GM23338 (cell line): ENCODE measurements around the gene RBBP7. TPM values are rescaled to one million over a fixed set of nuclear protein-coding genes. Genes with fewer than 3 reads are reported as not detected.

ENCODE experiments used
- ATAC-seq: fragments of 200-7000 bp; cut with Tn5 transposase; 3 replicates; pipeline ENCODE4 v1.9.1; 2020
- DNase-seq: peaks from one replicate; pipeline ENCODE4 v3.0.0-alpha.2; 2015; ENCODE audit warnings: low spot score
- H2AFZ ChIP-seq: fragments of 200-600 bp; sonication (generic); 2 replicates; pipeline ENCODE4 v1.8.0; 2016; ENCODE audit warnings: antibody characterized with exemption, mild to moderate bottlenecking, moderate library complexity
- H3F3A ChIP-seq: fragments of 200-600 bp; sonication (generic); replicated peaks from 2 replicates; pipeline ENCODE4 v1.8.0; 2017; ENCODE audit warnings: antibody characterized with exemption, mixed run types, low read depth
- H3K27ac ChIP-seq: fragments of 200-600 bp; sonication (generic); 2 replicates; pipeline ENCODE4 v1.6.1; 2016; ENCODE audit warnings: low read depth
- H3K27me3 ChIP-seq: fragments of 200-600 bp; sonication (generic); 2 replicates; pipeline ENCODE4 v1.8.0; 2016; ENCODE audit warnings: mild to moderate bottlenecking, mixed run types, moderate library complexity; ENCODE audit not compliant: insufficient read depth
- H3K36me3 ChIP-seq: fragments of 200-600 bp; sonication (generic); 2 replicates; pipeline ENCODE4 v1.8.0; 2016; ENCODE audit warnings: mild to moderate bottlenecking; ENCODE audit not compliant: insufficient read depth
- H3K4me1 ChIP-seq: fragments of 200-600 bp; sonication (generic); 2 replicates; pipeline ENCODE4 v1.8.0; 2016; ENCODE audit warnings: mild to moderate bottlenecking, moderate library complexity; ENCODE audit not compliant: insufficient read depth
- H3K4me2 ChIP-seq: fragments of 200-600 bp; sonication (generic); 2 replicates; pipeline ENCODE4 v1.7.1; 2017; ENCODE audit warnings: mixed run types
- H3K4me3 ChIP-seq: fragments of 200-600 bp; sonication (generic); 2 replicates; pipeline ENCODE4 v1.6.1; 2016; ENCODE audit warnings: mixed run types
- H3K79me2 ChIP-seq: fragments of 200-600 bp; sonication (generic); replicated peaks from 2 replicates; pipeline ENCODE4 v1.8.0; 2017; ENCODE audit warnings: mild to moderate bottlenecking; ENCODE audit not compliant: insufficient read depth
- H3K9me2 ChIP-seq: fragments of 200-600 bp; sonication (generic); 2 replicates; pipeline ENCODE4 v1.8.0; 2017; ENCODE audit not compliant: insufficient read depth
- H4K20me1 ChIP-seq: fragments of 200-600 bp; sonication (generic); replicated peaks from 2 replicates; pipeline ENCODE4 v1.8.0; 2017; ENCODE audit warnings: mild to moderate bottlenecking; ENCODE audit not compliant: insufficient read depth
- H3K27ac Mint-ChIP-seq: 2 replicates; pipeline ENCODE4 v1.8.0; 2020; ENCODE audit warnings: inconsistent platforms, mild to moderate bottlenecking, moderate library complexity, mixed read lengths
- H3K27me3 Mint-ChIP-seq: 3 replicates; pipeline ENCODE4 v1.8.0; 2022; ENCODE audit warnings: low read depth, mild to moderate bottlenecking, moderate library complexity, mixed read lengths, inconsistent platforms; ENCODE audit not compliant: insufficient read depth, poor library complexity
- H3K36me3 Mint-ChIP-seq: 3 replicates; pipeline ENCODE4 v1.8.0; 2021; ENCODE audit warnings: low read depth, mild to moderate bottlenecking, inconsistent platforms, moderate library complexity, mixed read lengths
- H3K4me1 Mint-ChIP-seq: 3 replicates; pipeline ENCODE4 v1.8.0; 2020; ENCODE audit warnings: mild to moderate bottlenecking, inconsistent platforms, mixed read lengths
- H3K4me3 Mint-ChIP-seq: 3 replicates; pipeline ENCODE4 v1.8.0; 2021; ENCODE audit warnings: moderate library complexity, mild to moderate bottlenecking, inconsistent platforms, mixed read lengths
- H3K9me3 Mint-ChIP-seq: 3 replicates; pipeline ENCODE4 v1.8.0; 2020; ENCODE audit warnings: moderate library complexity, mild to moderate bottlenecking, inconsistent platforms, mixed read lengths
- CREB1 ChIP-seq: fragments of 250-450 bp; sonication (Bioruptor Pico); IDR thresholded peaks from 2 replicates; pipeline ENCODE4 v1.5.0; 2020; ENCODE audit warnings: low read depth, mild to moderate bottlenecking, moderate library complexity
- EZH2 ChIP-seq: fragments of 200-600 bp; sonication (generic); IDR thresholded peaks from one replicate; pipeline ENCODE4 v1.8.0; 2017; ENCODE audit warnings: antibody characterized with exemption, mild to moderate bottlenecking, low read depth; ENCODE audit not compliant: unreplicated experiment
- EZH2phosphoT487 ChIP-seq: fragments of 200-600 bp; sonication (generic); IDR thresholded peaks from one replicate; pipeline ENCODE4 v1.8.1; 2018; ENCODE audit warnings: antibody characterized with exemption; ENCODE audit not compliant: unreplicated experiment
- JUNB ChIP-seq: IDR thresholded peaks from one replicate; pipeline ENCODE4 v1.6.1; 2016; ENCODE audit warnings: antibody characterized with exemption; ENCODE audit not compliant: unreplicated experiment
- NANOG ChIP-seq: IDR thresholded peaks from 2 replicates; pipeline ENCODE4 v1.6.1; 2016; ENCODE audit warnings: antibody characterized with exemption, borderline replicate concordance
- POLR2AphosphoS5 ChIP-seq: IDR thresholded peaks from 2 replicates; pipeline ENCODE4 v1.6.1; 2016; ENCODE audit warnings: antibody characterized with exemption, low read depth
- STAT1 ChIP-seq: IDR thresholded peaks from one replicate; pipeline ENCODE4 v1.6.1; 2016; ENCODE audit warnings: antibody characterized with exemption; ENCODE audit not compliant: unreplicated experiment
- ZNF114 ChIP-seq: fragments of 250-450 bp; sonication (Bioruptor Pico); IDR thresholded peaks from 2 replicates; pipeline ENCODE4 v1.5.0; 2020; ENCODE audit warnings: mild to moderate bottlenecking, moderate library complexity
- ZNF331 ChIP-seq: fragments of 250-450 bp; sonication (Bioruptor Pico); IDR thresholded peaks from 2 replicates; pipeline ENCODE4 v1.5.0; 2020; ENCODE audit warnings: low read depth, mild to moderate bottlenecking, moderate library complexity
- polyA plus RNA-seq: library from polyadenylated mRNA; unstranded; fragments of >200 nt; fragmentation: Nextera tagmentation; extraction: Ambion mirVana; gene quantifications from 2 replicates; pipeline ENCODE4 v1.2.1, GENCODE V29; 2016
- total RNA-seq: library from RNA; depleted of rRNA; stranded (reverse); fragments of >200 nt; shearing (Covaris generic); gene quantifications from 2 replicates; pipeline ENCODE4 v1.2.3, GENCODE V29; 2014
- TF ChIP-seq, protein P1 (sequence below): IDR thresholded peaks from 2 replicates; pipeline ENCODE4 v1.6.1; 2016; ENCODE audit warnings: antibody characterized with exemption
- TF ChIP-seq, protein P2 (sequence below): IDR thresholded peaks from one replicate; pipeline ENCODE4 v1.6.1; 2018; ENCODE audit warnings: antibody characterized with exemption; ENCODE audit not compliant: unreplicated experiment
- TF ChIP-seq, protein P3 (sequence below): fragments of 250-450 bp; sonication (Bioruptor Pico); IDR thresholded peaks from 2 replicates; pipeline ENCODE4 v1.5.0; 2020; ENCODE audit warnings: mild to moderate bottlenecking, moderate library complexity
- TF ChIP-seq, protein P4 (sequence below), 2 experiments: fragments of 200-600 bp in 1 of 2; sonication (generic) in 1 of 2; conservative IDR thresholded peaks; 2 replicates each; pipeline versions ENCODE4 v1.5.1 to v1.6.1; 2016 to 2017; ENCODE audit warnings: antibody characterized with exemption in 2 of 2, low read depth in 2 of 2, mild to moderate bottlenecking in 2 of 2, moderate library complexity in 1 of 2

The RBBP7 gene
- total and polyA plus RNA-seq, 2 experiments from 2014 or later, result 111 to 167 TPM

DNA sequence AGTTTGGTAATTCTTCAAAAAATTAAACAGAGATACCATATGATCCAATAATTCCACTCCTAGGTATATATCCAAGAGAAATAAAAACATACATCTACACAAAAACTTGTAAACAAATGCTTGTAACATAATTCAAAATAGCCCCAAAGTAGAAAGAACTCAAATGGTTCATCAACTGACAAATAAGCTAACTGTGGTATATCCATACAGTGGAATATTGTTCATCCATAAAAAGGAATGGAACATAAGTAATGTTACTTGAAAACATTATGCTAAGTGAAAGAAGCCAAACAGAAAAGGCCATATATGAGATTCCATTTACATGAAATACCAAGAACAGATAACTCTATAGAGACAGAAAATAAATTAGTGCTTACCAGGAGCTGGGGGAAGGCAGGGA lies 13.4 kb downstream of the RBBP7 start:
- Histone ChIP-seq H3K79me2 (peaks cover 69% of the 10 kb centered on the region), H3K36me3 (peaks cover 8% of the 10 kb centered on the region)
- no peak for ATAC-seq

More for the DNA sequence above, 13.4 kb downstream of the RBBP7 start:
- no peak overlapping the region for H3K4me3 Mint-ChIP-seq
- H3K9me3 Mint-ChIP-seq, result no peaks in the 10 kb centered on the region; the same call in 1 of the 3 replicates
- H4K20me1 ChIP-seq, result peaks cover 4% of the 10 kb centered on the region
- no peaks in the 10 kb centered on the region for H3K27me3 Mint-ChIP-seq
- H3K27ac ChIP-seq, result no peak overlapping the region
- H3K9me2 ChIP-seq, result no peaks in the 10 kb centered on the region
- no peak overlapping the region for H2AFZ ChIP-seq
- TF ChIP-seq, protein P1, sequence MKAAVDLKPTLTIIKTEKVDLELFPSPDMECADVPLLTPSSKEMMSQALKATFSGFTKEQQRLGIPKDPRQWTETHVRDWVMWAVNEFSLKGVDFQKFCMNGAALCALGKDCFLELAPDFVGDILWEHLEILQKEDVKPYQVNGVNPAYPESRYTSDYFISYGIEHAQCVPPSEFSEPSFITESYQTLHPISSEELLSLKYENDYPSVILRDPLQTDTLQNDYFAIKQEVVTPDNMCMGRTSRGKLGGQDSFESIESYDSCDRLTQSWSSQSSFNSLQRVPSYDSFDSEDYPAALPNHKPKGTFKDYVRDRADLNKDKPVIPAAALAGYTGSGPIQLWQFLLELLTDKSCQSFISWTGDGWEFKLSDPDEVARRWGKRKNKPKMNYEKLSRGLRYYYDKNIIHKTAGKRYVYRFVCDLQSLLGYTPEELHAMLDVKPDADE, result no peak
- TF ChIP-seq STAT1 (no peak), POLR2AphosphoS5 (no peak), JUNB (no peak), ZNF114 (CRISPR knock-in tag) (no peak), EZH2 (no peak), NANOG (no peak), CREB1 (CRISPR knock-in tag) (no peak), EZH2phosphoT487 (no peak), ZNF331 (CRISPR knock-in tag) (no peak)
- TF ChIP-seq, protein P2, sequence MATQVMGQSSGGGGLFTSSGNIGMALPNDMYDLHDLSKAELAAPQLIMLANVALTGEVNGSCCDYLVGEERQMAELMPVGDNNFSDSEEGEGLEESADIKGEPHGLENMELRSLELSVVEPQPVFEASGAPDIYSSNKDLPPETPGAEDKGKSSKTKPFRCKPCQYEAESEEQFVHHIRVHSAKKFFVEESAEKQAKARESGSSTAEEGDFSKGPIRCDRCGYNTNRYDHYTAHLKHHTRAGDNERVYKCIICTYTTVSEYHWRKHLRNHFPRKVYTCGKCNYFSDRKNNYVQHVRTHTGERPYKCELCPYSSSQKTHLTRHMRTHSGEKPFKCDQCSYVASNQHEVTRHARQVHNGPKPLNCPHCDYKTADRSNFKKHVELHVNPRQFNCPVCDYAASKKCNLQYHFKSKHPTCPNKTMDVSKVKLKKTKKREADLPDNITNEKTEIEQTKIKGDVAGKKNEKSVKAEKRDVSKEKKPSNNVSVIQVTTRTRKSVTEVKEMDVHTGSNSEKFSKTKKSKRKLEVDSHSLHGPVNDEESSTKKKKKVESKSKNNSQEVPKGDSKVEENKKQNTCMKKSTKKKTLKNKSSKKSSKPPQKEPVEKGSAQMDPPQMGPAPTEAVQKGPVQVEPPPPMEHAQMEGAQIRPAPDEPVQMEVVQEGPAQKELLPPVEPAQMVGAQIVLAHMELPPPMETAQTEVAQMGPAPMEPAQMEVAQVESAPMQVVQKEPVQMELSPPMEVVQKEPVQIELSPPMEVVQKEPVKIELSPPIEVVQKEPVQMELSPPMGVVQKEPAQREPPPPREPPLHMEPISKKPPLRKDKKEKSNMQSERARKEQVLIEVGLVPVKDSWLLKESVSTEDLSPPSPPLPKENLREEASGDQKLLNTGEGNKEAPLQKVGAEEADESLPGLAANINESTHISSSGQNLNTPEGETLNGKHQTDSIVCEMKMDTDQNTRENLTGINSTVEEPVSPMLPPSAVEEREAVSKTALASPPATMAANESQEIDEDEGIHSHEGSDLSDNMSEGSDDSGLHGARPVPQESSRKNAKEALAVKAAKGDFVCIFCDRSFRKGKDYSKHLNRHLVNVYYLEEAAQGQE, result no peak
- TF ChIP-seq, protein P3, sequence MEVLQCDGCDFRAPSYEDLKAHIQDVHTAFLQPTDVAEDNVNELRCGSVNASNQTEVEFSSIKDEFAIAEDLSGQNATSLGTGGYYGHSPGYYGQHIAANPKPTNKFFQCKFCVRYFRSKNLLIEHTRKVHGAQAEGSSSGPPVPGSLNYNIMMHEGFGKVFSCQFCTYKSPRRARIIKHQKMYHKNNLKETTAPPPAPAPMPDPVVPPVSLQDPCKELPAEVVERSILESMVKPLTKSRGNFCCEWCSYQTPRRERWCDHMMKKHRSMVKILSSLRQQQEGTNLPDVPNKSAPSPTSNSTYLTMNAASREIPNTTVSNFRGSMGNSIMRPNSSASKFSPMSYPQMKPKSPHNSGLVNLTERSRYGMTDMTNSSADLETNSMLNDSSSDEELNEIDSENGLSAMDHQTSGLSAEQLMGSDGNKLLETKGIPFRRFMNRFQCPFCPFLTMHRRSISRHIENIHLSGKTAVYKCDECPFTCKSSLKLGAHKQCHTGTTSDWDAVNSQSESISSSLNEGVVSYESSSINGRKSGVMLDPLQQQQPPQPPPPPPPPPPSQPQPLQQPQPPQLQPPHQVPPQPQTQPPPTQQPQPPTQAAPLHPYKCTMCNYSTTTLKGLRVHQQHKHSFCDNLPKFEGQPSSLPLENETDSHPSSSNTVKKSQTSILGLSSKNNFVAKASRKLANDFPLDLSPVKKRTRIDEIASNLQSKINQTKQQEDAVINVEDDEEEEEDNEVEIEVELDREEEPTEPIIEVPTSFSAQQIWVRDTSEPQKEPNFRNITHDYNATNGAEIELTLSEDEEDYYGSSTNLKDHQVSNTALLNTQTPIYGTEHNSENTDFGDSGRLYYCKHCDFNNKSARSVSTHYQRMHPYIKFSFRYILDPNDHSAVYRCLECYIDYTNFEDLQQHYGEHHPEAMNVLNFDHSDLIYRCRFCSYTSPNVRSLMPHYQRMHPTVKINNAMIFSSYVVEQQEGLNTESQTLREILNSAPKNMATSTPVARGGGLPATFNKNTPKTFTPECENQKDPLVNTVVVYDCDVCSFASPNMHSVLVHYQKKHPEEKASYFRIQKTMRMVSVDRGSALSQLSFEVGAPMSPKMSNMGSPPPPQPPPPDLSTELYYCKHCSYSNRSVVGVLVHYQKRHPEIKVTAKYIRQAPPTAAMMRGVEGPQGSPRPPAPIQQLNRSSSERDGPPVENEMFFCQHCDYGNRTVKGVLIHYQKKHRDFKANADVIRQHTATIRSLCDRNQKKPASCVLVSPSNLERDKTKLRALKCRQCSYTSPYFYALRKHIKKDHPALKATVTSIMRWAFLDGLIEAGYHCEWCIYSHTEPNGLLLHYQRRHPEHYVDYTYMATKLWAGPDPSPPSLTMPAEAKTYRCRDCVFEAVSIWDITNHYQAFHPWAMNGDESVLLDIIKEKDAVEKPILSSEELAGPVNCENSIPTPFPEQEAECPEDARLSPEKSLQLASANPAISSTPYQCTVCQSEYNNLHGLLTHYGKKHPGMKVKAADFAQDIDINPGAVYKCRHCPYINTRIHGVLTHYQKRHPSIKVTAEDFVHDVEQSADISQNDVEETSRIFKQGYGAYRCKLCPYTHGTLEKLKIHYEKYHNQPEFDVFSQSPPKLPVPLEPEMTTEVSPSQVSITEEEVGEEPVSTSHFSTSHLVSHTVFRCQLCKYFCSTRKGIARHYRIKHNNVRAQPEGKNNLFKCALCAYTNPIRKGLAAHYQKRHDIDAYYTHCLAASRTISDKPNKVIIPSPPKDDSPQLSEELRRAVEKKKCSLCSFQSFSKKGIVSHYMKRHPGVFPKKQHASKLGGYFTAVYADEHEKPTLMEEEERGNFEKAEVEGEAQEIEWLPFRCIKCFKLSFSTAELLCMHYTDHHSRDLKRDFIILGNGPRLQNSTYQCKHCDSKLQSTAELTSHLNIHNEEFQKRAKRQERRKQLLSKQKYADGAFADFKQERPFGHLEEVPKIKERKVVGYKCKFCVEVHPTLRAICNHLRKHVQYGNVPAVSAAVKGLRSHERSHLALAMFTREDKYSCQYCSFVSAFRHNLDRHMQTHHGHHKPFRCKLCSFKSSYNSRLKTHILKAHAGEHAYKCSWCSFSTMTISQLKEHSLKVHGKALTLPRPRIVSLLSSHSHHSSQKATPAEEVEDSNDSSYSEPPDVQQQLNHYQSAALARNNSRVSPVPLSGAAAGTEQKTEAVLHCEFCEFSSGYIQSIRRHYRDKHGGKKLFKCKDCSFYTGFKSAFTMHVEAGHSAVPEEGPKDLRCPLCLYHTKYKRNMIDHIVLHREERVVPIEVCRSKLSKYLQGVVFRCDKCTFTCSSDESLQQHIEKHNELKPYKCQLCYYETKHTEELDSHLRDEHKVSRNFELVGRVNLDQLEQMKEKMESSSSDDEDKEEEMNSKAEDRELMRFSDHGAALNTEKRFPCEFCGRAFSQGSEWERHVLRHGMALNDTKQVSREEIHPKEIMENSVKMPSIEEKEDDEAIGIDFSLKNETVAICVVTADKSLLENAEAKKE (CRISPR knock-in tag), result no peak
- TF ChIP-seq, protein P4, sequence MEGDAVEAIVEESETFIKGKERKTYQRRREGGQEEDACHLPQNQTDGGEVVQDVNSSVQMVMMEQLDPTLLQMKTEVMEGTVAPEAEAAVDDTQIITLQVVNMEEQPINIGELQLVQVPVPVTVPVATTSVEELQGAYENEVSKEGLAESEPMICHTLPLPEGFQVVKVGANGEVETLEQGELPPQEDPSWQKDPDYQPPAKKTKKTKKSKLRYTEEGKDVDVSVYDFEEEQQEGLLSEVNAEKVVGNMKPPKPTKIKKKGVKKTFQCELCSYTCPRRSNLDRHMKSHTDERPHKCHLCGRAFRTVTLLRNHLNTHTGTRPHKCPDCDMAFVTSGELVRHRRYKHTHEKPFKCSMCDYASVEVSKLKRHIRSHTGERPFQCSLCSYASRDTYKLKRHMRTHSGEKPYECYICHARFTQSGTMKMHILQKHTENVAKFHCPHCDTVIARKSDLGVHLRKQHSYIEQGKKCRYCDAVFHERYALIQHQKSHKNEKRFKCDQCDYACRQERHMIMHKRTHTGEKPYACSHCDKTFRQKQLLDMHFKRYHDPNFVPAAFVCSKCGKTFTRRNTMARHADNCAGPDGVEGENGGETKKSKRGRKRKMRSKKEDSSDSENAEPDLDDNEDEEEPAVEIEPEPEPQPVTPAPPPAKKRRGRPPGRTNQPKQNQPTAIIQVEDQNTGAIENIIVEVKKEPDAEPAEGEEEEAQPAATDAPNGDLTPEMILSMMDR (conservative IDR thresholded peaks at IDR 0.05; ENCODE audit: low read depth in 2 of 2), result no peak
- H3K36me3 Mint-ChIP-seq, result peaks cover 94% of the 10 kb centered on the region
- H3K27me3 ChIP-seq, result no peaks in the 10 kb centered on the region
- no peaks in the 10 kb centered on the region for H3F3A ChIP-seq
- no peak overlapping the region for H3K4me2 ChIP-seq
- peaks cover 3% of the 10 kb centered on the region; the same call in 1 of the 3 replicates for H3K4me1 Mint-ChIP-seq
- H3K4me1 ChIP-seq, result no peaks in the 10 kb centered on the region
- DNase-seq, result no peak
- no peak overlapping the region for H3K4me3 ChIP-seq
- no peak overlapping the region for H3K27ac Mint-ChIP-seq
